ENCODE measurements around the gene TPSD1.

DNA sequence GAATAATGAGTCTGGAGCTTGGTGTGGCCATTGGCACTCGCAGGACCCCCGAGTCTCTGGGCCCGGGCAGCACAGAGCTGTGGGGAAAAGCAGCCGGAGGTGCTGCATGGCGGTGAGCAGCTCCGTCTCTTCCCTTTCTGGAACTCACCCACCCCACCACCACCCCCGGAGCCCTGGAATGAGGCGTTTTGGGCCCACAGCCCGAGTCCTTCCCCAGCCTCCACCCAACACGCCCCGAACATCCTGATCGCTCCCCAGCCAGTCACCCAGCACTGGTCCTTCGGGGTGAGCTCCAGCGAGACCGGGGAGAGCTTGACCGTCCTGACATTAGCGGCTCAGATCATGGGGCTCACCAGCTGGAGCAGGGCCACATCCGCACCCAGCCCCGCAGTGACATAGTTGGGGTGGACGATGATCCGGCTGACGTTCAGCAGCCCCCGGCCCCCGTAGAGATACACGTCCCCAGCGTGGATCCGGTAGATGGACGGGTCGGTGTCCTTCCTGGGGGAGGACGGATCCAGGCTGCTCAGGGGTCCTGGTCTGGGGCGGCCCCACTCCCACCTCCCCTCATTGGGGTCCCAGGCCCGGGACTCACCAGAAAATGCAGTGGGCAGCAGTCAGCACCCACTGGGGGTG lies 6.5 kb downstream of the TPSD1 start:
- TF ChIP-seq, protein P1, sequence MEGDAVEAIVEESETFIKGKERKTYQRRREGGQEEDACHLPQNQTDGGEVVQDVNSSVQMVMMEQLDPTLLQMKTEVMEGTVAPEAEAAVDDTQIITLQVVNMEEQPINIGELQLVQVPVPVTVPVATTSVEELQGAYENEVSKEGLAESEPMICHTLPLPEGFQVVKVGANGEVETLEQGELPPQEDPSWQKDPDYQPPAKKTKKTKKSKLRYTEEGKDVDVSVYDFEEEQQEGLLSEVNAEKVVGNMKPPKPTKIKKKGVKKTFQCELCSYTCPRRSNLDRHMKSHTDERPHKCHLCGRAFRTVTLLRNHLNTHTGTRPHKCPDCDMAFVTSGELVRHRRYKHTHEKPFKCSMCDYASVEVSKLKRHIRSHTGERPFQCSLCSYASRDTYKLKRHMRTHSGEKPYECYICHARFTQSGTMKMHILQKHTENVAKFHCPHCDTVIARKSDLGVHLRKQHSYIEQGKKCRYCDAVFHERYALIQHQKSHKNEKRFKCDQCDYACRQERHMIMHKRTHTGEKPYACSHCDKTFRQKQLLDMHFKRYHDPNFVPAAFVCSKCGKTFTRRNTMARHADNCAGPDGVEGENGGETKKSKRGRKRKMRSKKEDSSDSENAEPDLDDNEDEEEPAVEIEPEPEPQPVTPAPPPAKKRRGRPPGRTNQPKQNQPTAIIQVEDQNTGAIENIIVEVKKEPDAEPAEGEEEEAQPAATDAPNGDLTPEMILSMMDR (IDR thresholded peaks at IDR 0.05) = no peak
- TF ChIP-seq KAT7 (CRISPR knock-in tag; IDR thresholded peaks at IDR 0.05; ENCODE audit: borderline replicate concordance) (no peak), FOXJ3 (CRISPR knock-in tag; IDR thresholded peaks at IDR 0.05; ENCODE audit: borderline replicate concordance) (no peak), NR2C2 (CRISPR knock-in tag; IDR thresholded peaks at IDR 0.05) (no peak), ZNF121 (CRISPR knock-in tag; IDR thresholded peaks at IDR 0.05) (no peak), TP53 (CRISPR knock-in tag; IDR thresholded peaks at IDR 0.05) (no peak), MYBL2 (CRISPR knock-in tag; IDR thresholded peaks at IDR 0.05) (no peak), CBFB (CRISPR knock-in tag; IDR thresholded peaks at IDR 0.05; ENCODE audit: low read depth) (no peak), GABPB1 (CRISPR knock-in tag; IDR thresholded peaks at IDR 0.05) (no peak)
- TF ChIP-seq, protein P2, sequence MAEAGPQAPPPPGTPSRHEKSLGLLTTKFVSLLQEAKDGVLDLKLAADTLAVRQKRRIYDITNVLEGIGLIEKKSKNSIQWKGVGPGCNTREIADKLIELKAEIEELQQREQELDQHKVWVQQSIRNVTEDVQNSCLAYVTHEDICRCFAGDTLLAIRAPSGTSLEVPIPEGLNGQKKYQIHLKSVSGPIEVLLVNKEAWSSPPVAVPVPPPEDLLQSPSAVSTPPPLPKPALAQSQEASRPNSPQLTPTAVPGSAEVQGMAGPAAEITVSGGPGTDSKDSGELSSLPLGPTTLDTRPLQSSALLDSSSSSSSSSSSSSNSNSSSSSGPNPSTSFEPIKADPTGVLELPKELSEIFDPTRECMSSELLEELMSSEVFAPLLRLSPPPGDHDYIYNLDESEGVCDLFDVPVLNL (CRISPR knock-in tag; IDR thresholded peaks at IDR 0.05; ENCODE audit: borderline replicate concordance, low read depth) = no peak
- TF ChIP-seq, protein P3, sequence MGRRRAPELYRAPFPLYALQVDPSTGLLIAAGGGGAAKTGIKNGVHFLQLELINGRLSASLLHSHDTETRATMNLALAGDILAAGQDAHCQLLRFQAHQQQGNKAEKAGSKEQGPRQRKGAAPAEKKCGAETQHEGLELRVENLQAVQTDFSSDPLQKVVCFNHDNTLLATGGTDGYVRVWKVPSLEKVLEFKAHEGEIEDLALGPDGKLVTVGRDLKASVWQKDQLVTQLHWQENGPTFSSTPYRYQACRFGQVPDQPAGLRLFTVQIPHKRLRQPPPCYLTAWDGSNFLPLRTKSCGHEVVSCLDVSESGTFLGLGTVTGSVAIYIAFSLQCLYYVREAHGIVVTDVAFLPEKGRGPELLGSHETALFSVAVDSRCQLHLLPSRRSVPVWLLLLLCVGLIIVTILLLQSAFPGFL (CRISPR knock-in tag; IDR thresholded peaks at IDR 0.05; ENCODE audit: borderline replicate concordance) = no peak
- TF ChIP-seq, protein P4, sequence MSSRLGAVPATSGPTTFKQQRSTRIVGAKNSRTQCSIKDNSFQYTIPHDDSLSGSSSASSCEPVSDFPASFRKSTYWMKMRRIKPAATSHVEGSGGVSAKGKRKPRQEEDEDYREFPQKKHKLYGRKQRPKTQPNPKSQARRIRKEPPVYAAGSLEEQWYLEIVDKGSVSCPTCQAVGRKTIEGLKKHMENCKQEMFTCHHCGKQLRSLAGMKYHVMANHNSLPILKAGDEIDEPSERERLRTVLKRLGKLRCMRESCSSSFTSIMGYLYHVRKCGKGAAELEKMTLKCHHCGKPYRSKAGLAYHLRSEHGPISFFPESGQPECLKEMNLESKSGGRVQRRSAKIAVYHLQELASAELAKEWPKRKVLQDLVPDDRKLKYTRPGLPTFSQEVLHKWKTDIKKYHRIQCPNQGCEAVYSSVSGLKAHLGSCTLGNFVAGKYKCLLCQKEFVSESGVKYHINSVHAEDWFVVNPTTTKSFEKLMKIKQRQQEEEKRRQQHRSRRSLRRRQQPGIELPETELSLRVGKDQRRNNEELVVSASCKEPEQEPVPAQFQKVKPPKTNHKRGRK (CRISPR knock-in tag; IDR thresholded peaks at IDR 0.05; ENCODE audit: borderline replicate concordance) = no peak
- TF ChIP-seq, protein P5, sequence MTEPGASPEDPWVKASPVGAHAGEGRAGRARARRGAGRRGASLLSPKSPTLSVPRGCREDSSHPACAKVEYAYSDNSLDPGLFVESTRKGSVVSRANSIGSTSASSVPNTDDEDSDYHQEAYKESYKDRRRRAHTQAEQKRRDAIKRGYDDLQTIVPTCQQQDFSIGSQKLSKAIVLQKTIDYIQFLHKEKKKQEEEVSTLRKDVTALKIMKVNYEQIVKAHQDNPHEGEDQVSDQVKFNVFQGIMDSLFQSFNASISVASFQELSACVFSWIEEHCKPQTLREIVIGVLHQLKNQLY (CRISPR knock-in tag; IDR thresholded peaks at IDR 0.05) = no peak

All from WTC11 (cell line).